T-helper 2 cell treated with Interferon-gamma antibody and Interleukin-4, amounts not matched to agents 100 ng/mL and 5 ng/mL, for 36 hours (primary cell): Measurements from ENCODE around the gene AP4M1. TPM values are rescaled to one million over a fixed set of nuclear protein-coding genes. Genes with fewer than 3 reads are reported as not detected.

Experiments
- intact Hi-C: fragments of 100-400 bp; cut with micrococcal nuclease; formaldehyde crosslinking; loops from one replicate; pipeline ENCODE4 v1.15.1; 2023
- total RNA-seq: library from RNA; stranded (reverse); gene quantifications from 2 replicates; pipeline ENCODE4 v1.2.3, GENCODE V29; 2022

The AP4M1 gene
- total RNA-seq, 1 donor from 2014 or later = 11.7 TPM

GRCh38 chr7:100082978-100083377 is 18.5 kb upstream of the AP4M1 start:
- intact Hi-C loops = loop anchor here (1.0 to 10.0 kb wide), 7 partner anchors 17 to 678 kb away; partner anchors contain the start of genes BUD31, FAM200A, MBLAC1 and MEPCE

- intact Hi-C loops = loop anchor here (10.0 kb wide), 3 partner anchors 461 to 681 kb away; partner anchors contain the start of genes BUD31, FAM200A, PDAP1 and ZNF655
Measured at GRCh38 chr7:100085515-100085914, 15.9 kb upstream of the AP4M1 start.

GRCh38 chr7:100087055-100087750 is 14.2 kb upstream of the AP4M1 start:
- intact Hi-C loops = loop anchor here (10.0 kb wide), 3 partner anchors 462 to 682 kb away; partner anchors contain the start of genes BUD31, FAM200A, PDAP1 and ZNF655

- intact Hi-C loops = loop anchor here (10.0 kb wide), 3 partner anchors 463 to 683 kb away; partner anchors contain the start of genes BUD31, FAM200A, PDAP1 and ZNF655
Measured at GRCh38 chr7:100088095-100088620, 13.3 kb upstream of the AP4M1 start.

- intact Hi-C loops = loop anchor here (1.0 to 10.0 kb wide), 4 partner anchors 11 to 684 kb away; partner anchors contain the start of genes BUD31, FAM200A, PDAP1 and ZNF655
Measured at GRCh38 chr7:100088621-100089457, 12.6 kb upstream of the AP4M1 start, which contains the start of gene COPS6. Gene COPS6 (plus strand): TSS chr7:100088969. CDS start chr7:100088991, 22 bp downstream.

- intact Hi-C loops = loop anchor here (1.0 to 10.0 kb wide), 4 partner anchors 11 to 685 kb away; partner anchors contain the start of genes BUD31, FAM200A, PDAP1 and ZNF655
Measured at GRCh38 chr7:100089458-100090196, 11.8 kb upstream of the AP4M1 start.

- intact Hi-C loops = no loop called here
Measured at GRCh38 chr7:100090527-100091410, 10.7 kb upstream of the AP4M1 start.

- intact Hi-C loops = no loop called here
Measured at GRCh38 chr7:100091411-100092181, 9.8 kb upstream of the AP4M1 start.

GRCh38 chr7:100093054-100093453 is 8.4 kb upstream of the AP4M1 start:
- intact Hi-C loops = no loop called here

GRCh38 chr7:100093498-100093897 is 7.9 kb upstream of the AP4M1 start:
- intact Hi-C loops = no loop called here

GRCh38 chr7:100093925-100094486 is 7.4 kb upstream of the AP4M1 start:
- intact Hi-C loops = no loop called here

GRCh38 chr7:100095289-100095688 is 6.2 kb upstream of the AP4M1 start:
- intact Hi-C loops = no loop called here

GRCh38 chr7:100095704-100096103 is 5.7 kb upstream of the AP4M1 start:
- intact Hi-C loops = no loop called here

GRCh38 chr7:100098913-100099312 is 2.5 kb upstream of the AP4M1 start:
- intact Hi-C loops = no loop called here

- intact Hi-C loops = no loop called here
Measured at GRCh38 chr7:100099452-100099851, 2.0 kb upstream of the AP4M1 start.

GRCh38 chr7:100100420-100101015 is 925 bp upstream of the AP4M1 start:
- intact Hi-C loops = loop anchor here (1.0 to 2.0 kb wide), 6 partner anchors 11 to 328 kb away; partner anchors contain the start of genes CNPY4, LAMTOR4, TAF6 and ZCWPW1

GRCh38 chr7:100102950-100103840 is 1.8 kb downstream of the AP4M1 start:
- intact Hi-C loops = no loop called here
